Neural progenitor cell (in vitro differentiated cells): ENCODE results near the gene MLN. TPM values are rescaled to one million over a fixed set of nuclear protein-coding genes. Genes with fewer than 3 reads are reported as not detected.
A peak's percentile ranks its signal among the peaks of the same experiment; 100 is the strongest.

Experiments used
- DNase-seq: peaks from one replicate; pipeline ENCODE4 v3.0.0-alpha.2; 2016; ENCODE audit warnings: low spot score
- H2AFZ ChIP-seq: fragments of 200-600 bp; sonication (generic); replicated peaks from 2 replicates; pipeline ENCODE4 v1.6.1; 2016; ENCODE audit warnings: antibody characterized with exemption
- H3F3A ChIP-seq: fragments of 200-600 bp; sonication (generic); 2 replicates; pipeline ENCODE4 v1.6.1; 2016; ENCODE audit warnings: antibody characterized with exemption, low read depth
- H3K27ac ChIP-seq: fragments of 200-600 bp; sonication (generic); 2 replicates; pipeline ENCODE4 v1.5.1; 2016; ENCODE audit warnings: mild to moderate bottlenecking
- H3K27me3 ChIP-seq: fragments of 200-600 bp; sonication (generic); 2 replicates; pipeline ENCODE4 v1.6.1; 2016; ENCODE audit warnings: mild to moderate bottlenecking, moderate library complexity
- H3K36me3 ChIP-seq: fragments of 200-600 bp; sonication (generic); 2 replicates; pipeline ENCODE4 v1.5.1; 2016
- H3K4me1 ChIP-seq: fragments of 200-600 bp; sonication (generic); 2 replicates; pipeline ENCODE4 v1.6.1; 2016; ENCODE audit warnings: mixed run types
- H3K4me2 ChIP-seq: fragments of 200-600 bp; sonication (generic); 2 replicates; pipeline ENCODE4 v1.6.1; 2016
- H3K4me3 ChIP-seq: fragments of 200-600 bp; sonication (generic); 2 replicates; pipeline ENCODE4 v1.5.1; 2016
- H3K79me2 ChIP-seq: fragments of 200-600 bp; sonication (generic); 2 replicates; pipeline ENCODE4 v1.6.1; 2016; ENCODE audit warnings: low read depth
- H3K9ac ChIP-seq: fragments of 200-600 bp; sonication (generic); 2 replicates; pipeline ENCODE4 v1.6.1; 2016
- H3K9me3 ChIP-seq: fragments of 200-600 bp; sonication (generic); 2 replicates; pipeline ENCODE4 v1.5.1; 2016; ENCODE audit warnings: low read depth
- H4K20me1 ChIP-seq: fragments of 200-600 bp; sonication (generic); 2 replicates; pipeline ENCODE4 v1.6.1; 2016; ENCODE audit warnings: low read depth
- H3K27ac Mint-ChIP-seq: 3 replicates; pipeline ENCODE4 v1.8.0; 2021; ENCODE audit warnings: mixed read lengths
- H3K27me3 Mint-ChIP-seq: 2 replicates; pipeline ENCODE4 v1.8.0; 2022; ENCODE audit warnings: low read depth, mild to moderate bottlenecking, inconsistent platforms, moderate library complexity, mixed read lengths; ENCODE audit not compliant: insufficient read depth
- H3K36me3 Mint-ChIP-seq: 3 replicates; pipeline ENCODE4 v1.8.0; 2021; ENCODE audit warnings: mixed read lengths
- H3K4me1 Mint-ChIP-seq: 3 replicates; pipeline ENCODE4 v1.8.0; 2021; ENCODE audit warnings: mixed read lengths
- H3K4me3 Mint-ChIP-seq: 3 replicates; pipeline ENCODE4 v1.8.0; 2021; ENCODE audit warnings: mild to moderate bottlenecking, moderate library complexity, mixed read lengths
- H3K9me3 Mint-ChIP-seq: 3 replicates; pipeline ENCODE4 v1.8.0; 2020; ENCODE audit warnings: mixed read lengths
- CTCF ChIP-seq: fragments of 200-600 bp; sonication (generic); IDR thresholded peaks from 2 replicates; pipeline ENCODE4 v1.5.1; 2017; ENCODE audit warnings: antibody characterized with exemption, mild to moderate bottlenecking
- EZH2 ChIP-seq: fragments of 200-600 bp; sonication (generic); IDR thresholded peaks from 2 replicates; pipeline ENCODE4 v1.6.1; 2017; ENCODE audit warnings: antibody characterized with exemption, mild to moderate bottlenecking, moderate library complexity
- EZH2phosphoT487 ChIP-seq: fragments of 200-600 bp; sonication (generic); IDR thresholded peaks from 2 replicates; pipeline ENCODE4 v1.6.1; 2017; ENCODE audit warnings: antibody characterized with exemption
- total RNA-seq: library from RNA; depleted of rRNA; stranded (reverse); fragments of >200 nt; gene quantifications from 2 replicates; pipeline ENCODE4 v1.2.3, GENCODE V29; 2015; ENCODE audit warnings: low replicate concordance

Gene MLN
- total RNA-seq, 1 donor from 2014 or later: not detected

GRCh38 chr6:33823806-33824205, 20.0 kb upstream of the MLN start:
- H3F3A ChIP-seq: peaks cover 26% of the 10 kb centered on the region
- no peak overlapping the region for H3K27ac ChIP-seq
- H3K36me3 ChIP-seq: no peaks in the 10 kb centered on the region
- no peaks in the 10 kb centered on the region for H3K27me3 ChIP-seq
- H3K4me1 ChIP-seq: peaks cover 36% of the 10 kb centered on the region
- H3K4me3 ChIP-seq: no peak overlapping the region
- no peaks in the 10 kb centered on the region for H3K36me3 Mint-ChIP-seq
- H3K9me3 Mint-ChIP-seq: no peaks in the 10 kb centered on the region
- H3K4me3 Mint-ChIP-seq: no peak overlapping the region
- TF ChIP-seq EZH2 (no peak), CTCF (no peak), EZH2phosphoT487 (no peak)
- H3K27me3 Mint-ChIP-seq: peaks cover 4% of the 10 kb centered on the region
- no peak for DNase-seq
- no peaks in the 10 kb centered on the region for H3K9me3 ChIP-seq
- peaks cover 47% of the 10 kb centered on the region for H3K4me1 Mint-ChIP-seq
- no peaks in the 10 kb centered on the region for H4K20me1 ChIP-seq
- no peak overlapping the region for H3K9ac ChIP-seq
- no peak overlapping the region for H2AFZ ChIP-seq
- no peak overlapping the region for H3K4me2 ChIP-seq
- no peak overlapping the region for H3K27ac Mint-ChIP-seq
- H3K79me2 ChIP-seq: no peaks in the 10 kb centered on the region

GRCh38 chr6:33822575-33823395, 19.0 kb upstream of the MLN start:
- DNase-seq: peak; percentile 82
- Histone ChIP-seq H3K9ac (no peak overlapping the region), H3F3A (peaks cover 17% of the 10 kb centered on the region), H2AFZ (peak overlapping the region; percentile 55), H3K4me2 (peak overlapping the region; percentile 37), H3K79me2 (no peaks in the 10 kb centered on the region), H4K20me1 (no peaks in the 10 kb centered on the region), H3K4me3 (no peak overlapping the region), H3K9me3 (no peaks in the 10 kb centered on the region), H3K27ac (no peak overlapping the region), H3K4me1 (peaks cover 27% of the 10 kb centered on the region), H3K27me3 (no peaks in the 10 kb centered on the region), H3K36me3 (no peaks in the 10 kb centered on the region)
- peak overlapping the region; percentile 59 for H3K4me3 Mint-ChIP-seq
- no peak for TF ChIP-seq EZH2
- TF ChIP-seq EZH2phosphoT487: no peak
- peak; percentile 53 for TF ChIP-seq CTCF
- no peaks in the 10 kb centered on the region for H3K36me3 Mint-ChIP-seq
- H3K27me3 Mint-ChIP-seq: peaks cover 2% of the 10 kb centered on the region
- peaks cover 37% of the 10 kb centered on the region for H3K4me1 Mint-ChIP-seq
- no peaks in the 10 kb centered on the region for H3K9me3 Mint-ChIP-seq
- peak overlapping the region; percentile 57 for H3K27ac Mint-ChIP-seq

- peak; percentile 12 for TF ChIP-seq CTCF
- TF ChIP-seq EZH2: no peak
- Histone ChIP-seq H3F3A (peaks cover 20% of the 10 kb centered on the region), H3K4me1 (peaks cover 27% of the 10 kb centered on the region), H4K20me1 (no peaks in the 10 kb centered on the region), H3K4me3 (no peak overlapping the region), H3K9ac (no peak overlapping the region), H3K9me3 (no peaks in the 10 kb centered on the region), H3K4me2 (no peak overlapping the region), H2AFZ (no peak overlapping the region), H3K27me3 (no peaks in the 10 kb centered on the region), H3K27ac (no peak overlapping the region), H3K79me2 (no peaks in the 10 kb centered on the region), H3K36me3 (no peaks in the 10 kb centered on the region)
- Mint-ChIP-seq H3K36me3 (no peaks in the 10 kb centered on the region), H3K4me3 (no peak overlapping the region), H3K4me1 (peaks cover 35% of the 10 kb centered on the region), H3K27me3 (peaks cover 5% of the 10 kb centered on the region), H3K27ac (peak overlapping the region; percentile 29), H3K9me3 (no peaks in the 10 kb centered on the region)
- DNase-seq: no peak
Observed at GRCh38 chr6:33820784-33821520, 17.1 kb upstream of the MLN start.
